Activated T-helper 2 cell treated with anti-CD3 and anti-CD28 coated beads, Interferon-gamma antibody, Interleukin-2, Interleukin-4, amounts not matched to agents 10 μg/mL and 5 μg/mL and 100 μg/mL, durations not matched to agents 14 hours and 24 hours and 36 hours (primary cell): Measurements from ENCODE around the gene TMEM97. TPM values are rescaled to one million over a fixed set of nuclear protein-coding genes. Genes with fewer than 3 reads are reported as not detected.

ENCODE experiments used
- DNase-seq: peaks from one replicate; pipeline ENCODE4 v3.0.0; 2021; ENCODE audit warnings: low spot score
- H3K27ac Mint-ChIP-seq: one replicate; pipeline ENCODE4 v1.8.0; 2021; ENCODE audit warnings: mixed read lengths
- H3K27me3 Mint-ChIP-seq: one replicate; pipeline ENCODE4 v1.8.0; 2021; ENCODE audit warnings: low read depth, mixed read lengths
- H3K36me3 Mint-ChIP-seq: one replicate; pipeline ENCODE4 v1.8.0; 2021; ENCODE audit warnings: low read depth, mixed read lengths
- H3K4me1 Mint-ChIP-seq: one replicate; pipeline ENCODE4 v1.8.0; 2021; ENCODE audit warnings: low read depth, mixed read lengths
- H3K4me3 Mint-ChIP-seq: one replicate; pipeline ENCODE4 v1.8.0; 2021; ENCODE audit warnings: low read depth, mild to moderate bottlenecking, moderate library complexity, mixed read lengths
- H3K9me3 Mint-ChIP-seq: one replicate; pipeline ENCODE4 v1.8.0; 2021; ENCODE audit warnings: mixed read lengths
- intact Hi-C: fragments of 100-400 bp; cut with micrococcal nuclease; formaldehyde crosslinking; loops from one replicate; pipeline ENCODE4 v1.15.1; 2023
- total RNA-seq: library from RNA; stranded (reverse); gene quantifications from 2 replicates; pipeline ENCODE4 v1.2.3, GENCODE V29; 2022

Gene TMEM97
- total RNA-seq, 1 donor from 2014 or later: 60.5 TPM

DNA sequence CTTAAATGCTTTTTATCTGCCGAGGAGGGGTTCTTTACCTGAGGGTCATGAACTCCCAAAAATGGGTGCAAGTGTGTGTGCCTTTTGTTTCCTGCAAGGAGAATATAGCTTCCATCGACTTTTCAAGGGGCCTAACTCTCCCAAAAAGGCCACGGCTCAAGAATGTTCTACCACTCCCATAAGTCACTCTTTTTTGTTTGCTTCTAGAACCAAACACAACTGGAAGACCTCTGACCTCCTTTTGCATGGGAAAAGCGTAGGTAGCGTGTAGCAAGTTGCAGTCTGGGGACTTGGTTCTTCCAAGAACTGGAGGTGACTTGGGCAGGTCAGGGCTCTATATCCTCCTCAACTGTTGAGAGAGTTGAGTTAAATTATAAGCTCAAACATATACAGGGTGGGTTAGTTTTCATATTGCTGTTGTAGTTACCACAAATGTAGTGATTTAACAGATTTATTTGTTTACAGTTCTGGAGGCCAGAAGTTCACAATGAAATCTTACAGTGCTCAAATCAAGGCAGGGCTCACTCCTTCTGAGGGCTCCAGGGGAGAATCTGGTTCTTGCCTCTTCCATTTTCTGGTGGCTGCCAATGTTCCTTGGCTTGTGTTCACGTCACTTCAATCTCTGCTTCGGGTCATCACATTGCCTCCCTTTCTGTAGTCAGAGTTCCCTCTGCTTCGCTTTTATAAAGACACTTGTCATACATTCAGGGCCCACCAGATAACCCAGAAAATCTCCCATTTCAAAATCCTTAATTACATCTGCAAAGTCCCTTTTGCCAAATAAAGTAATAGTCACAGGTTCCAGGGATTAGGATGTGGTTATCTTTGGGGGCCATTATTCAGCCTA lies 1.4 kb downstream of the TMEM97 start:
- H3K4me3 Mint-ChIP-seq: peak overlapping the region; percentile 90
- intact Hi-C loops: no loop called here
- H3K9me3 Mint-ChIP-seq: no peaks in the 10 kb centered on the region
- H3K27ac Mint-ChIP-seq: peak overlapping the region; percentile 88
- no peaks in the 10 kb centered on the region for H3K27me3 Mint-ChIP-seq
- H3K36me3 Mint-ChIP-seq: peaks cover 21% of the 10 kb centered on the region
- H3K4me1 Mint-ChIP-seq: peaks cover 39% of the 10 kb centered on the region
- no peak for DNase-seq

GRCh38 chr17:28324267-28324745 lies 5.3 kb downstream of the TMEM97 start:
- Mint-ChIP-seq H3K4me3 (no peak overlapping the region), H3K27ac (no peak overlapping the region), H3K4me1 (peaks cover 47% of the 10 kb centered on the region), H3K9me3 (no peaks in the 10 kb centered on the region), H3K36me3 (peaks cover 55% of the 10 kb centered on the region), H3K27me3 (no peaks in the 10 kb centered on the region)
- intact Hi-C loops: no loop called here
- no peak for DNase-seq

- Mint-ChIP-seq H3K27me3 (no peaks in the 10 kb centered on the region), H3K4me1 (peaks cover 47% of the 10 kb centered on the region), H3K27ac (no peak overlapping the region), H3K4me3 (no peak overlapping the region), H3K9me3 (no peaks in the 10 kb centered on the region), H3K36me3 (peaks cover 55% of the 10 kb centered on the region)
- intact Hi-C loops: no loop called here
- no peak for DNase-seq
Measured at GRCh38 chr17:28324781-28325180, 5.8 kb downstream of the TMEM97 start.

- no peak for DNase-seq
- peaks cover 53% of the 10 kb centered on the region for H3K36me3 Mint-ChIP-seq
- H3K27ac Mint-ChIP-seq: no peak overlapping the region
- intact Hi-C loops: no loop called here
- H3K4me3 Mint-ChIP-seq: no peak overlapping the region
- no peaks in the 10 kb centered on the region for H3K9me3 Mint-ChIP-seq
- H3K27me3 Mint-ChIP-seq: no peaks in the 10 kb centered on the region
- peaks cover 43% of the 10 kb centered on the region for H3K4me1 Mint-ChIP-seq
Measured at GRCh38 chr17:28325211-28325610, 6.2 kb downstream of the TMEM97 start.

DNA sequence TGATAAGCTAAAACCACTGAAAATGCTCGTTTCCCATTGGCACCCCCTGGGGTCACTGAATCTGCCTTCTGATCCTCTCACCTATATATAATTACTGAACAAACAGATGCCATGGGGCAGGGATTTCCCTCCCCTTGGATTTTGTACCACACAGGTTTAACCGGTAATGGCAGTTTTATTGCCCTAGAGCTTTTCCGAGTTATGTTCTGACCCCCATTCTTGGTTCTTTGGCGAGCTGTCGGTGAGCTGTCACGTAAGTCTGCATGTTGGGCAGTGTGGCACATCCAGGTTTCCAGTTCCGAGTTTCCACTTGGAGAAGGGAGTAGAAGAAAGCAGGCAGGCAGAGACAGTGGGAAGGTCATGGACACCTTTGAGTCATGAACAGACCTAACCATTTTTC lies 7.1 kb downstream of the TMEM97 start:
- Mint-ChIP-seq H3K27me3 (no peaks in the 10 kb centered on the region), H3K4me3 (no peak overlapping the region), H3K9me3 (no peaks in the 10 kb centered on the region), H3K36me3 (peaks cover 46% of the 10 kb centered on the region), H3K4me1 (peaks cover 34% of the 10 kb centered on the region), H3K27ac (no peak overlapping the region)
- intact Hi-C loops: no loop called here
- no peak for DNase-seq

- intact Hi-C loops: no loop called here
- no peak overlapping the region for H3K4me3 Mint-ChIP-seq
- peaks cover 46% of the 10 kb centered on the region for H3K36me3 Mint-ChIP-seq
- DNase-seq: no peak
- H3K27me3 Mint-ChIP-seq: no peaks in the 10 kb centered on the region
- H3K4me1 Mint-ChIP-seq: peaks cover 26% of the 10 kb centered on the region
- peak overlapping the region; percentile 52 for H3K27ac Mint-ChIP-seq
- H3K9me3 Mint-ChIP-seq: no peaks in the 10 kb centered on the region
Measured at GRCh38 chr17:28327031-28327607, 8.1 kb downstream of the TMEM97 start.

DNA sequence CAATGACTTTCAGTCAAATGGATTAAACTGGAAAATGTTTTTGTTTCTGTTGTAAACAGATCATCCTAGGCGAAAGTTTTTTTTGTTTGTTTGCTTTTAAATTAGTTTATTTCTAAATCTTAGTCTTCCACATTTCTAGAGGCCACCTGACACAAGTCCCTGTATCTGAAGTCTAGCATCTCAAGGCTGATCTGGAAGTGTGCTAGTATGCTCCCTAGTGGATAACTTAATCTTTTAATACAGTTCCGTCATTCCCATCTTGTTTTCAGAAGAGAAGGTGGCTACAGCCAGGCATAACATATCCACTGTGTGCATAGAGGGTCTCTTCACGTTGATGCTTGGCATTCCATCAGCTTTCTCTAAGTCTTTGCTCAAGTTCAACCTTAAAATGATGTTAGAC lies 8.7 kb downstream of the TMEM97 start:
- H3K4me3 Mint-ChIP-seq: no peak overlapping the region
- peaks cover 22% of the 10 kb centered on the region for H3K4me1 Mint-ChIP-seq
- H3K36me3 Mint-ChIP-seq: peaks cover 41% of the 10 kb centered on the region
- H3K27me3 Mint-ChIP-seq: no peaks in the 10 kb centered on the region
- no peaks in the 10 kb centered on the region for H3K9me3 Mint-ChIP-seq
- H3K27ac Mint-ChIP-seq: no peak overlapping the region
- intact Hi-C loops: no loop called here
- no peak for DNase-seq

DNA sequence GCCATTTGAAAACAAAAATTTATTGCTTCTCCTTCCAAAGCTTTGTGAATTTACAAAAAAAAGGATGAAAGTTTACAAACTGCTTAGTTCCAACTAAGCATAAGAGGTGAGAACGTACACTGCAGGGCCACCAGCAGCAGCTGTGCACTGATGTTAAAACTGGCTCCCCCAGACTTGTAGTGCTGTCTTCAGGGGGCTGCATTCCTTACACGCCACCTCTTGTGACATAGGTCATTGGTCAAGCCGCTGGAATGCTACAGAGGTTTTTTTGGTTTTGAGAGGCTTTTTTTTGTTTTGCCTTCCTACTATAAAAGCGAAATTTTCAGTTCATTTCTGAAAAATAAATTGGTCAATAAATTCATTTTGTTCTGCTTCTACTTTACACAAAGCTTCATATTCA lies 9.3 kb downstream of the TMEM97 start:
- H3K27ac Mint-ChIP-seq: no peak overlapping the region
- H3K36me3 Mint-ChIP-seq: peaks cover 36% of the 10 kb centered on the region
- no peaks in the 10 kb centered on the region for H3K9me3 Mint-ChIP-seq
- H3K4me1 Mint-ChIP-seq: peaks cover 18% of the 10 kb centered on the region
- H3K27me3 Mint-ChIP-seq: no peaks in the 10 kb centered on the region
- intact Hi-C loops: no loop called here
- no peak for DNase-seq
- no peak overlapping the region for H3K4me3 Mint-ChIP-seq

DNA sequence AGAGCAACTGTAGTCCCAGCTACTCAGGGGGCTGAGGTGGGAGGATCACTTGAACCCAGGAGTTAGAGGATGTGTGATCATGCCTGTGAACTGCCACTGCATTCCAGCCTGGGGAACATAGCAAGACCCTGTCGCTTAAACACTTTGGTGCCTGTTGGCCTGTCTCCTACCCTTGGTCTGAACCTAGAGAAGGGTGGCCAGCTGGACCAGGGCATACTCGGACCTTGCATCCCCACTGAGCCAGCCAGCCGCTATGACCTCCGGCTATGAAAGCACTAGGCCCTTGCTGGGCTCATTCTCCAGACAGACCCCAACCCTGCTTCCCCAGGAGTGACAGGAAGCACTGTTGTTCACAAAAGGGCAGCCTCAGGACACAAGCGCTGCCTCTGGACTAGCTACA lies 11.7 kb downstream of the TMEM97 start:
- no peak for DNase-seq
- H3K9me3 Mint-ChIP-seq: no peaks in the 10 kb centered on the region
- peaks cover 33% of the 10 kb centered on the region for H3K36me3 Mint-ChIP-seq
- peaks cover 31% of the 10 kb centered on the region for H3K4me1 Mint-ChIP-seq
- no peak overlapping the region for H3K4me3 Mint-ChIP-seq
- intact Hi-C loops: loop anchor here (10.0 kb wide), 1 partner anchor 286 kb away; the partner anchor contains the start of gene NLK
- no peak overlapping the region for H3K27ac Mint-ChIP-seq
- H3K27me3 Mint-ChIP-seq: no peaks in the 10 kb centered on the region

DNA sequence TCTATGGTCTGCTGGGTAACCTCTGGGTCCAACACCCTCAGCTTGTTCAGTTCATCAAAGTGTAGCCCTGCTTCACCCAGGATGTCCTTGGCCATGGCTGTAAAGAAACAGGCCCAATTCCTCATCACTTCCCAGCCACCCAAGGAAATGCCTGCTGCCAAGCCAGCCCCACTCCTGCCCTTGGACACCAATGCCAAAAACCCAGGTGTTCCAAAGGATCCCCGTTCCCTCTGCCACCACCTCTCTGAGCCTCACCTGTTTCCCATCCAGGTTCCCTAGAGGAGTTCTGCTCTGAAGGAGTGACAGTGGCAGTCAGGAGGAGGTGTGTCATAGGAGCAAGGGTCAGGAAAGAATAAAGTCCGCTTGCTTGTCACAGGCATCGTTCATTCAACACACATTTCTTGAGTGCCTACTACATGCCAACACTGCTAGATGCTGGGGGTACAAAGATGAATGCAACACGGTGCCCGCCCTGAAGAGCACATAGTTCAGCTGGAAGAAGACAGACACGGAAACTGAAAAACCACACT lies 13.0 kb downstream of the TMEM97 start:
- no peaks in the 10 kb centered on the region for H3K27me3 Mint-ChIP-seq
- no peak overlapping the region for H3K4me3 Mint-ChIP-seq
- H3K4me1 Mint-ChIP-seq: peaks cover 31% of the 10 kb centered on the region
- DNase-seq: no peak
- intact Hi-C loops: loop anchor here (10.0 kb wide), 1 partner anchor 287 kb away; the partner anchor contains the start of gene NLK
- H3K36me3 Mint-ChIP-seq: peaks cover 21% of the 10 kb centered on the region
- H3K27ac Mint-ChIP-seq: peak overlapping the region; percentile 30
- no peaks in the 10 kb centered on the region for H3K9me3 Mint-ChIP-seq

DNA sequence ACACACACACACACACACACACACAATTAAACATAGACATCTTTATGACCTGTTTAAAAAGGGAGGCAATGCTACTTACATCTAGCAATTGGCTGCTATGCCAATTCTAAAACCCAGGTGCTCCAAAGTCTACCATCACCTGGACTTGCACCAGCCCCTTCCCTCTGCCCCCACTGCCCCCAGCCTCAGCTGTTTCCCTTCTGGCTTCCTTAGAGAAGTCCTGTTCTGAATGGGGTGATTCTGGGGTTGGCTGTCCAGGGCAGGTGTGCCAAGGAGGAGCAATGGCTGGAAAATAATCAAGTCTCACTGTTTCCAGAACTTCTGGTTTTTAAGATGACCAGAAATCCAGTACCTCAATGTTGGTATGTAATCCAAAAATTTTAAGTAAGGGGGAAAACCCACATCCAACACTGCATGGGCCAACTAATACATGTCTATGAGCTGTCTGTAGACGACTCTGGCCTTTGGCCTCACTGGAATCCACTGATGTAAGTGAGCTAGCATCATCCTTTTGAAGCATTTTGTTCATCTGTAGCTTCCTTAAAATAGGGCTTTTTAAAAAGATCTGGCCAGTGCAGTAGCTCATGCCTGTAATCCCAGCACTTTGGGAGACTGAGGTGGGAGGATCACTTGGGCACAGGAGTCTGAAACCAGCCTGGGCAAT lies 14.2 kb downstream of the TMEM97 start:
- intact Hi-C loops: loop anchor here (10.0 kb wide), 1 partner anchor 288 kb away; the partner anchor contains the start of gene NLK
- no peak overlapping the region for H3K27ac Mint-ChIP-seq
- H3K9me3 Mint-ChIP-seq: no peaks in the 10 kb centered on the region
- no peaks in the 10 kb centered on the region for H3K27me3 Mint-ChIP-seq
- no peak for DNase-seq
- H3K36me3 Mint-ChIP-seq: peaks cover 9% of the 10 kb centered on the region
- H3K4me3 Mint-ChIP-seq: peak overlapping the region; percentile 97
- peaks cover 28% of the 10 kb centered on the region for H3K4me1 Mint-ChIP-seq

- intact Hi-C loops: loop anchor here (2.0 to 10.0 kb wide), 2 partner anchors 15 to 289 kb away; partner anchors contain the start of genes NLK and TMEM97
- Mint-ChIP-seq H3K27me3 (no peaks in the 10 kb centered on the region), H3K4me3 (peak overlapping the region; percentile 97), H3K27ac (peak overlapping the region; percentile 36), H3K36me3 (peaks cover under 1% of the 10 kb centered on the region), H3K4me1 (peaks cover 29% of the 10 kb centered on the region), H3K9me3 (no peaks in the 10 kb centered on the region)
- DNase-seq: no peak
Measured at GRCh38 chr17:28334171-28334570, 15.2 kb downstream of the TMEM97 start.
